ENCODE results near the gene KCNJ1. TPM values are rescaled to one million over a fixed set of nuclear protein-coding genes. Genes with fewer than 3 reads are reported as not detected.

Gene KCNJ1
- total RNA-seq, 1 donor from 2014 or later, result not detected

DNA sequence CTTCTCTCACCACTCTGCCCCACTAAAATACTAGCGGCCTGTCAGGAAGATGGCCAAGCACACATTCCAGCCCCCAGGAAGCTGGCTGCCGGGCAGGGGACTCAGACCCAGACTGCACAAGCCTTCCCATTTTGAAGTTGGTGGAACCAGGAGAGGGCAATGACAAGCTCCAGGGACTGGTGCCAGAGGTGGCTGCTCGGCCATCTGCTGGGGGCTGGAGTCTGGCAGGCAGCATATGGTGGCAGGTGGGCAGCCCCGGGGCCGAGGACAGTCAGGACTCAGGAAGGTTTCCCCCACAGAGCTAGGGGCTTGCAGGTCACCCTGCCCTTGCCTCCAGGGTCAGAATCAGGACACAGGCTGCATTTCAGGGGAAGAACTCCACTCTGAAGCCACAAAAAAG lies 46.7 kb upstream of the KCNJ1 start:
- Histone ChIP-seq H3K27me3 (no peaks in the 10 kb centered on the region), H3K36me3 (no peaks in the 10 kb centered on the region), H3K27ac (no peak overlapping the region), H3K4me1 (peaks cover 0 to 7% of the 10 kb centered on the region in 2 donors), H3K4me3 (no peak overlapping the region), H3K9me3 (no peaks in the 10 kb centered on the region)
- TF ChIP-seq CTCF (IDR thresholded peaks at IDR 0.05), result no peak
- DNase-seq (ENCODE audit: low spot score in 2 of 2), result no peak
- intact Hi-C loops (cut with DNase I), result no loop called here

GRCh38 chr11:128911701-128912100 lies 44.6 kb upstream of the KCNJ1 start:
- DNase-seq (ENCODE audit: low spot score in 2 of 2), result no peak
- no peaks in the 10 kb centered on the region for H3K27me3 ChIP-seq
- no peak for TF ChIP-seq CTCF (IDR thresholded peaks at IDR 0.05)
- H3K27ac ChIP-seq, result no peak overlapping the region
- H3K4me3 ChIP-seq, result no peak overlapping the region
- intact Hi-C loops (cut with DNase I), result no loop called here
- H3K4me1 ChIP-seq, result peaks cover 0 to 17% of the 10 kb centered on the region in 2 donors
- H3K36me3 ChIP-seq, result no peaks in the 10 kb centered on the region
- H3K9me3 ChIP-seq, result no peaks in the 10 kb centered on the region

DNA sequence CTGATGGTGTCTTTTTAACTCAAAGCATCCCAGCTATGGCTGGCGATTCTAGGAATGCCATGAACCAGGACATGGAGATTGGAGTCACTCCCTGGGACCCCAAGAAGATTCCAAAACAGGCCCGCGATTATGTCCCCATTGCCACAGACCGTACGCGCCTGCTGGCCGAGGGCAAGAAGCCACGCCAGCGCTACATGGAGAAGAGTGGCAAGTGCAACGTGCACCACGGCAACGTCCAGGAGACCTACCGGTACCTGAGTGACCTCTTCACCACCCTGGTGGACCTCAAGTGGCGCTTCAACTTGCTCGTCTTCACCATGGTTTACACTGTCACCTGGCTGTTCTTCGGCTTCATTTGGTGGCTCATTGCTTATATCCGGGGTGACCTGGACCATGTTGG lies 44.1 kb upstream of the KCNJ1 start:
- Histone ChIP-seq H3K4me1 (peaks cover 0 to 17% of the 10 kb centered on the region in 2 donors), H3K4me3 (no peak overlapping the region), H3K27me3 (no peaks in the 10 kb centered on the region), H3K27ac (no peak overlapping the region), H3K9me3 (no peaks in the 10 kb centered on the region), H3K36me3 (no peaks in the 10 kb centered on the region)
- no peak for TF ChIP-seq CTCF (IDR thresholded peaks at IDR 0.05)
- DNase-seq (ENCODE audit: low spot score in 2 of 2), result no peak
- intact Hi-C loops (cut with DNase I), result no loop called here

DNA sequence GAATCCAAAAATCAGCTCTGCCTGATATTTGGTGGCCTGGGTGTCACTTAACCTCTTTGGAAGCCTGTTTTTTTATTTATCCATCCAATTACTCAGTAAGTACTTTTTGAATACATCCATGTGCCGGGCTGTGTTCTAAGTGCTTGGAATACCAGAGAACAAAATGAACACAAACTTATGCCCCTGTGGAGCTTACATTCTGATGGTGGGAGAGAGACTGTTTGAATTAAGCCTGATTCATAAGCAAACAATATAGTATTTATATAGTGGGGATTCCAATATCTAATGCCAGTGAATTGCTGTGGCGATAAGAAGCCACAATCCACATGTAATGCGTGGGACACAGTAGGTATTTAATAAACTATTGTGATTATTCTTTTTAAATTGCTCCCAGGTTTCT lies 43.5 kb upstream of the KCNJ1 start:
- intact Hi-C loops (cut with DNase I), result no loop called here
- Histone ChIP-seq H3K27me3 (no peaks in the 10 kb centered on the region), H3K9me3 (no peaks in the 10 kb centered on the region), H3K27ac (no peak overlapping the region), H3K4me1 (peaks cover 0 to 17% of the 10 kb centered on the region in 2 donors), H3K36me3 (no peaks in the 10 kb centered on the region), H3K4me3 (no peak overlapping the region)
- TF ChIP-seq CTCF (IDR thresholded peaks at IDR 0.05), result no peak
- no peak for DNase-seq (ENCODE audit: low spot score in 2 of 2)

GRCh38 chr11:128909438-128910125 lies 42.5 kb upstream of the KCNJ1 start:
- H3K27me3 ChIP-seq, result no peaks in the 10 kb centered on the region
- H3K27ac ChIP-seq, result no peak overlapping the region
- DNase-seq (ENCODE audit: low spot score in 2 of 2), result no peak
- H3K9me3 ChIP-seq, result no peaks in the 10 kb centered on the region
- intact Hi-C loops (cut with DNase I), result loop anchor here (10.0 kb wide), 1 partner anchor 365 kb away; no protein-coding TSS in a partner anchor
- H3K36me3 ChIP-seq, result no peaks in the 10 kb centered on the region
- no peak for TF ChIP-seq CTCF (IDR thresholded peaks at IDR 0.05)
- H3K4me3 ChIP-seq, result no peak overlapping the region
- H3K4me1 ChIP-seq, result peaks cover 0 to 17% of the 10 kb centered on the region in 2 donors
